Measurements from ENCODE around the gene C19orf85. TPM values are rescaled to one million over a fixed set of nuclear protein-coding genes. Genes with fewer than 3 reads are reported as not detected.
A peak's percentile ranks its signal among the peaks of the same experiment; 100 is the strongest.

Gene C19orf85
- total and polyA plus RNA-seq, 2 donors (not counting 1 experiment from before 2014, with no cell fraction given): not detected

DNA sequence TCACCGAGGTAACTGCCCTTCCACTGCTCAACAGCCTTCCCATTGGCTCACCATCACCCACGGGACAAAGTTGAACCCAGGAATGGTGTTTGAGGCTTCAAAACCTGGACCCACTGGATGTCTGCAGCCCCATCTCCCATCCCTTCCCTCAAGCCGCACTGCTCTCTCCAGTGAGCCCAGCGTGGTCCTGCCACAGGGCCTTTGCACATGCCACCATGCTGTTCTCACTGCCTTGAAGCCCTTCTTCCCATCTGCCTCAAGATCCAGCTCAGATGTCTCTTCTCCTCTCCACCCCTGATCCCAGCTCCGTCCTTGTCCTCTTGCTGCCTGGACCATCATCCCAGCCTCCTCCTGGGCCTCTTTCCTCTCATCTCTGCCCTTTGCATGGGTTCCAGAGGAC lies 25.5 kb downstream of the C19orf85 start:
- Histone ChIP-seq H3K4me1 (ENCODE audit: control insufficient read depth, extremely low read depth, insufficient read depth, low read length) (no peaks in the 10 kb centered on the region), H3K27me3 (ENCODE audit: control insufficient read depth, insufficient read depth, low read length) (peaks cover 32% of the 10 kb centered on the region), H3K4me3 (replicated peaks in 1 of 4; ENCODE audit: control extremely low read depth in 1 of 4, insufficient read depth in 1 of 4, low read depth in 3 of 4, low read length in 4 of 4) (no peak overlapping the region), H3K36me3 (ENCODE audit: control insufficient read depth, insufficient read depth, low read length) (no peaks in the 10 kb centered on the region), H3K9me3 (ENCODE audit: control insufficient read depth, insufficient read depth, low read depth, low read length) (no peaks in the 10 kb centered on the region), H3K4me2 (ENCODE audit: extremely low read depth, insufficient read depth, low read length) (no peak overlapping the region), H3K9ac (ENCODE audit: insufficient read depth, low read length) (no peak overlapping the region), H3K79me2 (ENCODE audit: control insufficient read depth, insufficient read depth, low read length) (no peaks in the 10 kb centered on the region), H2AFZ (ENCODE audit: low read length) (no peak overlapping the region), H4K20me1 (ENCODE audit: control insufficient read depth, extremely low read depth, insufficient read depth, low read length) (no peaks in the 10 kb centered on the region), H3K27ac (ENCODE audit: insufficient read depth, low read length) (no peak overlapping the region)
- DNase-seq (ENCODE audit: low read depth in 2 of 2): no peak
- TF ChIP-seq, protein P1, sequence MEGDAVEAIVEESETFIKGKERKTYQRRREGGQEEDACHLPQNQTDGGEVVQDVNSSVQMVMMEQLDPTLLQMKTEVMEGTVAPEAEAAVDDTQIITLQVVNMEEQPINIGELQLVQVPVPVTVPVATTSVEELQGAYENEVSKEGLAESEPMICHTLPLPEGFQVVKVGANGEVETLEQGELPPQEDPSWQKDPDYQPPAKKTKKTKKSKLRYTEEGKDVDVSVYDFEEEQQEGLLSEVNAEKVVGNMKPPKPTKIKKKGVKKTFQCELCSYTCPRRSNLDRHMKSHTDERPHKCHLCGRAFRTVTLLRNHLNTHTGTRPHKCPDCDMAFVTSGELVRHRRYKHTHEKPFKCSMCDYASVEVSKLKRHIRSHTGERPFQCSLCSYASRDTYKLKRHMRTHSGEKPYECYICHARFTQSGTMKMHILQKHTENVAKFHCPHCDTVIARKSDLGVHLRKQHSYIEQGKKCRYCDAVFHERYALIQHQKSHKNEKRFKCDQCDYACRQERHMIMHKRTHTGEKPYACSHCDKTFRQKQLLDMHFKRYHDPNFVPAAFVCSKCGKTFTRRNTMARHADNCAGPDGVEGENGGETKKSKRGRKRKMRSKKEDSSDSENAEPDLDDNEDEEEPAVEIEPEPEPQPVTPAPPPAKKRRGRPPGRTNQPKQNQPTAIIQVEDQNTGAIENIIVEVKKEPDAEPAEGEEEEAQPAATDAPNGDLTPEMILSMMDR (conservative IDR thresholded peaks at IDR 0.05 in 1 of 2, IDR thresholded peaks at IDR 0.05 in 1 of 2; ENCODE audit: low read depth in 1 of 2, low read length in 2 of 2): no peak

GRCh38 chr19:55437410-55437809 lies 27.1 kb downstream of the C19orf85 start:
- Histone ChIP-seq H3K4me2 (ENCODE audit: extremely low read depth, insufficient read depth, low read length) (no peak overlapping the region), H3K4me3 (replicated peaks in 1 of 4; ENCODE audit: control extremely low read depth in 1 of 4, insufficient read depth in 1 of 4, low read depth in 3 of 4, low read length in 4 of 4) (no peak overlapping the region), H3K27me3 (ENCODE audit: control insufficient read depth, insufficient read depth, low read length) (peaks cover 22% of the 10 kb centered on the region), H4K20me1 (ENCODE audit: control insufficient read depth, extremely low read depth, insufficient read depth, low read length) (no peaks in the 10 kb centered on the region), H3K36me3 (ENCODE audit: control insufficient read depth, insufficient read depth, low read length) (no peaks in the 10 kb centered on the region), H3K9me3 (ENCODE audit: control insufficient read depth, insufficient read depth, low read depth, low read length) (no peaks in the 10 kb centered on the region), H3K9ac (ENCODE audit: insufficient read depth, low read length) (no peak overlapping the region), H2AFZ (ENCODE audit: low read length) (no peak overlapping the region), H3K27ac (ENCODE audit: insufficient read depth, low read length) (no peak overlapping the region), H3K4me1 (ENCODE audit: control insufficient read depth, extremely low read depth, insufficient read depth, low read length) (no peaks in the 10 kb centered on the region), H3K79me2 (ENCODE audit: control insufficient read depth, insufficient read depth, low read length) (no peaks in the 10 kb centered on the region)
- TF ChIP-seq, protein P1 (conservative IDR thresholded peaks at IDR 0.05 in 1 of 2, IDR thresholded peaks at IDR 0.05 in 1 of 2; ENCODE audit: low read depth in 1 of 2, low read length in 2 of 2): no peak
- no peak for TF ChIP-seq EZH2 (IDR thresholded peaks at IDR 0.05; ENCODE audit: low read length, missing control alignments)
- peak; percentile 56 to 63 for DNase-seq (ENCODE audit: low read depth in 2 of 2)

GRCh38 chr19:55436847-55437246 lies 27.7 kb downstream of the C19orf85 start:
- Histone ChIP-seq H3K79me2 (ENCODE audit: control insufficient read depth, insufficient read depth, low read length) (no peaks in the 10 kb centered on the region), H3K4me1 (ENCODE audit: control insufficient read depth, extremely low read depth, insufficient read depth, low read length) (no peaks in the 10 kb centered on the region), H3K9ac (ENCODE audit: insufficient read depth, low read length) (no peak overlapping the region), H3K4me2 (ENCODE audit: extremely low read depth, insufficient read depth, low read length) (no peak overlapping the region), H3K27ac (ENCODE audit: insufficient read depth, low read length) (no peak overlapping the region), H3K9me3 (ENCODE audit: control insufficient read depth, insufficient read depth, low read depth, low read length) (no peaks in the 10 kb centered on the region), H2AFZ (ENCODE audit: low read length) (no peak overlapping the region), H4K20me1 (ENCODE audit: control insufficient read depth, extremely low read depth, insufficient read depth, low read length) (no peaks in the 10 kb centered on the region), H3K36me3 (ENCODE audit: control insufficient read depth, insufficient read depth, low read length) (no peaks in the 10 kb centered on the region), H3K4me3 (replicated peaks in 1 of 4; ENCODE audit: control extremely low read depth in 1 of 4, insufficient read depth in 1 of 4, low read depth in 3 of 4, low read length in 4 of 4) (no peak overlapping the region), H3K27me3 (ENCODE audit: control insufficient read depth, insufficient read depth, low read length) (peaks cover 20% of the 10 kb centered on the region)
- TF ChIP-seq EZH2 (IDR thresholded peaks at IDR 0.05; ENCODE audit: low read length, missing control alignments): no peak
- TF ChIP-seq, protein P1 (conservative IDR thresholded peaks at IDR 0.05 in 1 of 2, IDR thresholded peaks at IDR 0.05 in 1 of 2; ENCODE audit: low read depth in 1 of 2, low read length in 2 of 2): no peak
- no peak for DNase-seq (ENCODE audit: low read depth in 2 of 2)

Data from fibroblast of lung (primary cell).